IPS-18a (cell line): Measurements from ENCODE around the gene RAB10.

ENCODE experiments used
- H3K27ac ChIP-seq: one replicate; pipeline ENCODE4 v1.5.1; 2013; ENCODE audit warnings: low read length
- H3K27me3 ChIP-seq: one replicate; pipeline ENCODE4 v1.6.1; 2013; ENCODE audit warnings: mild to moderate bottlenecking, low read length; ENCODE audit not compliant: control insufficient read depth, insufficient read depth
- H3K36me3 ChIP-seq: one replicate; pipeline ENCODE4 v1.6.1; 2013; ENCODE audit warnings: low read depth, low read length; ENCODE audit not compliant: control insufficient read depth
- H3K4me1 ChIP-seq: one replicate; pipeline ENCODE4 v1.6.1; 2013; ENCODE audit warnings: low read depth, low read length; ENCODE audit not compliant: control insufficient read depth
- H3K4me3 ChIP-seq: one replicate; pipeline ENCODE4 v1.5.1; 2013; ENCODE audit warnings: low read length
- H3K9ac ChIP-seq: one replicate; pipeline ENCODE4 v1.6.1; 2013; ENCODE audit warnings: mild to moderate bottlenecking, low read length, moderate library complexity
- H3K9me3 ChIP-seq: one replicate; pipeline ENCODE4 v1.6.1; 2013; ENCODE audit warnings: low read depth, low read length; ENCODE audit not compliant: control insufficient read depth

Gene RAB10

DNA sequence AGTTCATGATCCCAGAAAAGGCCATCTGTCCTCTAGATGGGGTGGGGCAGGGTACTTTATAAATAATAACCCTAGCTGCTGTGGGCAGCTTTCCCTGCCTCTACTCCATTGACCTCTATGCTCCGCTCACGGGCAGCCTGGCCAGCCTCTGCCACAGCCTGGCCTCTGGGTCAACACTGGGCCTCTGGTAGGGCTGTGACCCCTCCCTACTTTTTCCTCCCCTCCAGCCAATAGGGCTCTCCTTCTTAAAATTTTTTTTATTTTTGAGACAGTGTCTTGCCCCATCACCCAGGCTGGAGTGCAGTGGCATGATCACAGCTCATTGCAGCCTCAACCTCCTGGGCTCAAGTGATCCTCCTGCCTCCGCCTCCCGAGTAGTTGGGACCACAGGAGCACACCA, 134.9 kb downstream of the RAB10 start:
- no peaks in the 10 kb centered on the region for H3K4me1 ChIP-seq
- no peaks in the 10 kb centered on the region for H3K36me3 ChIP-seq
- H3K4me3 ChIP-seq = no peak overlapping the region
- H3K27ac ChIP-seq = no peak overlapping the region
- H3K27me3 ChIP-seq = no peaks in the 10 kb centered on the region
- no peaks in the 10 kb centered on the region for H3K9me3 ChIP-seq
- no peak overlapping the region for H3K9ac ChIP-seq

DNA sequence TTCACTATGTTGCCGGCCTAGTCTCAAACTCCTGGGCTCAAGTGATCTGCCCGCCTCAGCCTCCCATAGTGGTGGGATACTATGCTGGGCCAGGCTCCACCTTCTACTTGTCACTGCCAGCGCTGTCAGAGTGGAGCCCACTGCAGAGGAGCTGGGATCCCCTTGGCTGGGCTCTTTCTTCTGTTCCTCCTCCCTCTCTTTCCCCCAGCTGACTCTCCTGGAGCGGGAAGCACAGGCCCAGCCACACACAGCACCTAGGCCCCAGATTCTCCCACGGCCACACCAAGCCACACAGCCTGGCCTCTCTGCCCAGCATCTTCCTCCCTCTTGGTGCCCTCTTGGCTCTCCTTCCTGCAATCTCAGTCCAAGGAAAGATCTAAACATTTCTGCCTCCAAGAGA, 135.3 kb downstream of the RAB10 start:
- Histone ChIP-seq H3K4me1 (peaks cover 1% of the 10 kb centered on the region), H3K9me3 (no peaks in the 10 kb centered on the region)

DNA sequence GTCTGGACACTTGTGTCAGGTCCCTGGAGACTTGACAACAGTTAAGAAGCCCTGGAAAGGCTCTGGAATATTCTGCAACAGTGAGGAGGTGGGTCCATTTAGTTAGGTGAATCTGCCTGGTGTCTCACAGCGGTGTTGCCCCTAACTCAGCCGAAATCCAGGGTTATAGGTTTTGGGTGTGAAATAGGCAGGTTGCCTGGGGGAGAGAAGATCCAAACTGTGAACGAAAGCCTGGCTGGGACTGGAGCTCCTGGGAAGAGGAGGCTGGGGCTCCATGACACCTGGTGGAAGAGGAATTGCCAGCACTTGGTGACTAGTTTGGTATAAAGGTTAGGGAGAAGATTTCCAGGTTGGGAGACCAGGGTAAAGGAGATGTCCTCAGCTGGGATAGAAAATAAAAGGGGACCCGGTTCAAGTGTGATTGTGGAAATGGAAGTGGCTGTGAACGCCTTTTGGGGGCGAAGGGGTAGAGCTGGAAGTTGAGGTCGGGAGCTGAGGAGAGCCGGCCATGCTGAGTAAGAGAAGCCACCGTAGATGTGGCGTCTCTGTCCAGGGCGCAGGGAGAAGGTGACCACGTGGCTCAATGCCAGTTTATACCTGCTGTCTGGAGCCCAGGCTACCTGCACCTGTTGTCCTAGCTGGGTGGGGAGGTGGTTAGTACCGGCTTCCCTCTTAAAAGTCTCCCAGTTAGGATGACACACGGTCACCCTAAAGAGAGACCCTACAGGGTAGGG, 136.0 kb downstream of the RAB10 start:
- Histone ChIP-seq H3K9me3 (no peaks in the 10 kb centered on the region), H3K4me3 (no peak overlapping the region), H3K27ac (no peak overlapping the region), H3K9ac (no peak overlapping the region), H3K36me3 (no peaks in the 10 kb centered on the region), H3K4me1 (peaks cover 7% of the 10 kb centered on the region), H3K27me3 (peaks cover 9% of the 10 kb centered on the region)

More for the DNA sequence above, 135.3 kb downstream of the RAB10 start:
- no peak overlapping the region for H3K9ac ChIP-seq
- H3K27ac ChIP-seq = no peak overlapping the region
- H3K27me3 ChIP-seq = peaks cover 4% of the 10 kb centered on the region
- no peak overlapping the region for H3K4me3 ChIP-seq
- H3K36me3 ChIP-seq = no peaks in the 10 kb centered on the region

DNA sequence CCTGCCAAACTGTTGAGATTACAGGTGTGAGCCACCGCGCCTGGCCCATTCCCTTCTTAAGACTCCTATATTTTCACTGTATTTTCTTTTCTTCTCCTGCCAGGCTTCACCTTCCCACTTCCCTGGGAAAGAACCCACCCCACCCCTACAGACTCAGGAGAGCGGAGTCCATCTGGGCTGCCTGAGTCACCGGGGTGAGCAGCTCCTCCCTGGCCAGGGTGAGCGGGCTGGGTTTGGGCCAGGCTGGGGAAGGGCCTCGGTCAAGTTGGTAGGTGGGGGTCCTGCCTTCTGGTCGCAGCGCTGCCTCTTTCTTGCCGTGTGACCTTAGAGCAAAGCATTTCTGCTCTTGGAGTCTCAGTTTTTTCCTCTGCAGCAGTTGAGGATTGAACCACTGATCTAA, 136.9 kb downstream of the RAB10 start:
- peaks cover 9% of the 10 kb centered on the region for H3K27me3 ChIP-seq
- peaks cover 8% of the 10 kb centered on the region for H3K4me1 ChIP-seq
- no peak overlapping the region for H3K9ac ChIP-seq
- H3K27ac ChIP-seq = no peak overlapping the region
- H3K36me3 ChIP-seq = no peaks in the 10 kb centered on the region
- H3K4me3 ChIP-seq = no peak overlapping the region
- H3K9me3 ChIP-seq = no peaks in the 10 kb centered on the region

DNA sequence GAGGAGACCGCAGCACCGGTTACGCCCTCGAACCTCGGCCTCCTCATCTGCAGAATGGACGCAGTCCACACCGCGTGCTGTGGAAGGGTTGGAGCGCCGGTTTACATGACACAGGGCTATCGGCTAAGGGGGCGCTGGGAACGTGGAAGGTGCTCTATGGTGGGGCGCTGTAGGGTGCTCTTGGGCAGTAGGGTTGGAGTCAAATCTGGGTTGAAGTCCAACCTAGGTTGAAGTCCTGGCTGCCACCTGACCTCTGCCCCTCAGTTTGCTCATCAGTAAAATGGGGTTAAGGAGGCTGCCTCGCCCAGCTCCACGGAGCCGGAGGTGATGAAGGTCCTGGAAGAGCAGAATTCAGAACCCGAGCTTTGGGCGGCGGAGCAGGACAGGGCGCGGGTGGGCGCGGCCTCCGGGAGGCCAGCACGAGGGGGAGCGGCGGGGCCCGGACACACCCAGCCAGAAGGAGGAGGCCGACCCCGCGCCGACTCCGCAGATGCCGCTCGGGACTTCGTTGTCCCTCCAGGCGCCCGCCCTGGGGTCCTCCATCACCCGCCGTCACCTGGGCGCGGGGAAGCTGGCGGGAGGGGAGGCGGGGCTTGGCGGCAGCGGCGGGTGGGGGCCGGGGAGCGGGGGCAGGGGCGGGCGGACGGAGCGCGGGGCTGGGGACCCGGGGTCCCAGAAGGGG, 138.4 kb downstream of the RAB10 start:
- Histone ChIP-seq H3K9me3 (no peaks in the 10 kb centered on the region), H3K27ac (no peak overlapping the region), H3K27me3 (peaks cover 9% of the 10 kb centered on the region), H3K4me1 (peaks cover 8% of the 10 kb centered on the region), H3K4me3 (peak overlapping the region; percentile 42), H3K36me3 (peaks cover 5% of the 10 kb centered on the region), H3K9ac (no peak overlapping the region)

DNA sequence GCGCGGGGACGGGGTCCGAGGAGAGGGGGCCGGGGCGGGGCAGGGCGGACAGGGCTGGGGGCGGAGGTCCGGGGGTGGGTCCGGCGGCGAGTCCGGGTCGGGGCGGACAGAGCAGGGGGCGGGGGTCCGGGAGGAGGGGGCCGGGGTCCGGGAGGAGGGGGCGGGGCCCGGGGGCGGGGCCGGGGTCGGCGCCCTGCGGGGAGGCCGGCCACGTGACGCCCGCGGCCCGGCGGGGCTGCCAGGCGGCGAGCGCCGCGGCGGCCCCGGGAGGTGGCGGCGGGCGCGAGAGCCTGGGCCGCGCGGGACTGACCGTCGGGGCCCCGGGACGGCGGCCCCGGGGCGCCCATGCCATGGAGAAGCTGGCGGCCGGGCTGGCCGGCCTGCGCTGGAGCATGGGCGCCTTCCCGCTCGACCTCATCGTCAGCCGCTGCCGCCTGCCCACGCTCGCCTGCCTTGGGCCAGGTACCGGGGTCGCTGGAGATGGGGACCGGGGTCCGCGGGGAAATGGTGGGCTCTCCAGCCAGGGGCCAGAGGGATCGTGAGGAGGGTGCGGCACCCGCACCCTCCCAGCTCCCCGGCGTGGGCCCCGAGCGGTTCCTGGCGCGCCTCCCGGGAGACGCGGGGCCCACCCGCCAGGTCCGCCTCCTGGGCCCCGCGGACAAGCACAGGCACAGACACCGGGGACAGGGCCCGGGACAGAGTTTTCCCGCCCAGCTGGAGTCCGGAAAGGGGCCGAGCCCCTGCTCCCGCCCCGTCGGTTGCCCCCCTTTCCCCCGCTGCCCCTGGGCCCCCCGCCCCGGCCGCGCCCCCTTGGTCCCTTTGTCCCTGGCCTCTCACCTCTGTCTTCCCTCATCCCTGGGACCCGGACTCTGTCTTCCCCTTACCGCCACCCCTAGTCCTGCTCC, 139.2 kb downstream of the RAB10 start, which contains the start of gene GAREM2:
Gene GAREM2 (plus strand): TSS at position 218 of the 905 bp plus-strand sequence. CDS start 133 bp downstream, at position 351.
- H3K4me1 ChIP-seq = peaks cover 8% of the 10 kb centered on the region
- peak within 1 kb of the TSS; percentile 63 for H3K4me3 ChIP-seq
- peaks cover 5% of the 10 kb centered on the region for H3K36me3 ChIP-seq
- peak within 1 kb of the TSS; percentile 58 for H3K9ac ChIP-seq
- no peak within 1 kb of the TSS for H3K27ac ChIP-seq
- no peaks in the 10 kb centered on the region for H3K9me3 ChIP-seq
- H3K27me3 ChIP-seq = peaks cover 9% of the 10 kb centered on the region

DNA sequence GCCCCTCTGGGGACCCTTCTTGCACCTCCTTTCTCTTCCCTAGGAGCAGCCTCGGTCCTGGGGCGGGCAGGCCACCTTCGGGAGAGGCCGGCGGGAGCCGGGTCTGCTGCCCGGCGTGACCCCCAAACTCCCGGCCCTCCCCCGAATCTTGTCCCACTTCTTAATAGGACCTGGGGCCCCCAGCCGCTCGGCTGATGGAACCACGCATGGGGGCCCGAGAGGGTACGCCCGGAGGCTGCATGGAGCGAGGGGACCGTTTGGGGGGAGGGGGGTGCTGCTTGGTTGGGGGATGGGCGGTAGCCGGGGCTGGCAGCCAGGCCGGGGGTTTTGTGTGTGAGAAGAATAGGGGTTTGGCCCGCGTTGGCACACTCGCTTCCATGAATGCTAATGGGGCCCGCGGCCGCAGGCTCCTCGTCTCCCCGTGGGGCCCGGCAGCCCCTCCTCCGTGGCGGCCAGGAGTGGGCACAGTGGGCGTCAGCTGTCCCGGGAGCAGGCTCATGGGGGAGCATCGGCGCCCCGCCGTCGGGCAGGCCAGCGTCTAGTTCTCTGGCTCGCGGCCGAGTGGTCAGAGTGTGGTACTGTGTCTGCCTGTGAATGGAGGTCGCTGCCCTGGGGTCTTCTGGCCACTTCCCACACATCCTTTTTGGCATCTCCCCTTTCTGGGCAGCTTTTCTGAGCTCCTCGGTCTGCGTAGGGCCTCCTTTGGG, 140.0 kb downstream of the RAB10 start:
- H3K4me1 ChIP-seq = peaks cover 8% of the 10 kb centered on the region
- H3K9ac ChIP-seq = peak overlapping the region; percentile 58
- H3K4me3 ChIP-seq = peak overlapping the region; percentile 63
- H3K36me3 ChIP-seq = peaks cover 5% of the 10 kb centered on the region
- no peaks in the 10 kb centered on the region for H3K9me3 ChIP-seq
- peaks cover 9% of the 10 kb centered on the region for H3K27me3 ChIP-seq
- H3K27ac ChIP-seq = no peak overlapping the region

DNA sequence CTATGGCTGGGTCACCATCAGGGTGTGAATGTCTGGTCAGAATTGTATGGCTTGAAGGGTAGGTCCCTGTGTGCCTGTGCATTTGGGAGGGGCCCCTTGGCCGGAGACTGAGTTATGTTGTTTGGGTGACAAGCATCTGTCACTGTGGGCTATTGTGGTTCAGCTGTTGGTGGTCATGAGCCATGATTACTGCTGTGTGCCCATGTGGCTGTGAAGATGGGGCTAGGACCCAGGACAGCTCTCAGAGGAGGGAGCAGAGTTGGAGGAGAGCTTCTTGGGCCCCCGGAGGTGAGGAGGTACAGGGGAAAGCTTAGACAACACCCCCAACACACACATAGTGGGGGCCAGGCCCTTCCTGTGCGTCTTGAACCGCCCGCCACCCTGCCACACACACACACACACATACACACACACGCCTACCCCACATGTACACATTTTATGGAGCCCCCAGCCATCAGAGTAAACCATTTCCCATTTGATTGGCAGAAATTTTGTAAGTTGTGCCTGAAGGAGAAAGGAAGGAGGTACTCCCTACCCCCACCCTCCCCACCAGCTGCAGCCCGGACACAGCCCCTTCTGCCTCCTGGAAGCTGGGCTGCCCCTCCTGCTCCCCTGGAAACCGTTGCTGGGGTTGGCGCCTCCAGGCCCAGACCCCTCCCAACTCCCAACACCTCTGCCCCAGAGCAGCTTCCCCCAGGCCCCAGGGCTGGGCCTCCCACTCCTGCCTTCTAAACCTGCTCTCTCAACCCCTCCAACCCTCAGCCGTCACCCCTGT, 141.0 kb downstream of the RAB10 start:
- Histone ChIP-seq H3K4me1 (peaks cover 16% of the 10 kb centered on the region), H3K36me3 (peaks cover 5% of the 10 kb centered on the region), H3K27ac (no peak overlapping the region), H3K9ac (no peak overlapping the region), H3K4me3 (peak overlapping the region; percentile 63), H3K27me3 (peaks cover 9% of the 10 kb centered on the region), H3K9me3 (no peaks in the 10 kb centered on the region)

DNA sequence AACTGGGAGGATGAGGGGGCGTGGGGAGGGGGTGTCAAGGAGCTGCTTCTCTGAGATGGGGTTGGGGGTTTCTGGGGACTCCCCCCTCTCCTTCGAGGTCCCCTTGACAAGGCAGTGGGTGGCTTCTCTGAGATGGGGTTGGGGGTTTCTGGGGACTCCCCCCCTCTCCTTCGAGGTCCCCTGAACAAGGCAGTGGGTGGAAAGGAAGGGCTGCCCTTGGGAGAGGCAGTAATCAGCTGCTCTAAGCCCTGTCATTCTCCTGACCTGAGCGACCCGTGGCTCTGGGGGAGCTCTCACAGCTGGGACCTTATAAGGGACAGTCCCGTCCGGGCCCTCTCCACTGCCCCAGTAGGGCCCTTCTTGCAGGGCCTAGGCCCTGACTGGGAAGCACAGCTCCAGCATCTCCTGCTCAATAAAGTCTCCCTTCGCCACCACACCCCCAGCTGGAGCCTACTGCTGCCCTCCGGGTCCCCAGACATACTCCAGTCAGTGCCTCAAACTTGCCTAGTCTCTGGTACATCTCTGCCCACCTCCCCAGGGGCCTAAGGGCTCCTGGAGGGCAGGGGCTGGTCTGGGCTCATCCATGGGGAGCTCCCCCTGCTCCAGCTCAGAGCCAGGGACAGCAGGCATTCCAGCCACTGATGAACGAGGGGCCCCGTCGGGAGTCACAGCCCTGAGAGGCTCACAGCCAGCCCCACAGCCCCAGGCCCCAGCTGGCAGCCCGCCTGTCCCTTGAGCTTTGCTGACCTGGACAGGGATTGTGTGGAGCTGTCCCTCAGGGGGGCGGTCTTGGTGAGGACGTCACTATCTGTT, 141.8 kb downstream of the RAB10 start:
- Histone ChIP-seq H3K4me1 (peaks cover 20% of the 10 kb centered on the region), H3K4me3 (no peak overlapping the region), H3K36me3 (peaks cover 5% of the 10 kb centered on the region), H3K9ac (no peak overlapping the region), H3K27ac (no peak overlapping the region), H3K27me3 (peaks cover 9% of the 10 kb centered on the region), H3K9me3 (no peaks in the 10 kb centered on the region)

DNA sequence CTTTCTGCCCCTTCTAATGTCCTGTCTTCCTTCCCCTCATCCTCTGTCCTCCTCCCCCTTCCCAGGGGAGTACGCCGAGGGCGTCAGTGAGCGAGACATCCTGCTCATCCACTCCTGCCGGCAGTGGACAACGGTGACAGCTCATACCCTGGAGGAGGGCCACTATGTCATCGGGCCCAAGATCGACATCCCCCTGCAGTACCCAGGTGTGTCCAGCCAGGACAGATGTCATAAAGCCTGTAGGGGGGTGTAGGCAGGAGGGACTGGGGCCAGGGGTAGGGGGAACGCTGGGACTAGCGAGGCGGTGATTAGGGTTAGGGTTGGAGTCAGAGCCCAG, 142.4 kb downstream of the RAB10 start:
- Histone ChIP-seq H3K4me1 (peaks cover 20% of the 10 kb centered on the region), H3K9me3 (no peaks in the 10 kb centered on the region), H3K27ac (no peak overlapping the region), H3K27me3 (peaks cover 9% of the 10 kb centered on the region), H3K9ac (no peak overlapping the region), H3K36me3 (peaks cover 5% of the 10 kb centered on the region), H3K4me3 (no peak overlapping the region)
